GM19463 (cell line): ENCODE results near the gene CKS1B.

ENCODE experiments used
- ATAC-seq: cut with Tn5 transposase; IDR thresholded peaks from one replicate; pipeline ENCODE4 v1.9.1; 2021; ENCODE audit warnings: mild to moderate bottlenecking, moderate library complexity; ENCODE audit not compliant: unreplicated experiment

The CKS1B gene

GRCh38 chr1:154974102-154974807 is at the start of gene CKS1B:
CKS1B (plus strand) TSS chr1:154974681; CDS start chr1:154974746, 65 bp downstream.
- peak; percentile 67 for ATAC-seq

GRCh38 chr1:154925335-154926170 is 48.9 kb upstream of the CKS1B start:
- no peak for ATAC-seq

GRCh38 chr1:154926201-154926600 is 48.3 kb upstream of the CKS1B start:
- no peak for ATAC-seq

- no peak for ATAC-seq
Observed at GRCh38 chr1:154931940-154932487, 42.5 kb upstream of the CKS1B start.

GRCh38 chr1:154934358-154934948 is 40.0 kb upstream of the CKS1B start:
- no peak for ATAC-seq

- ATAC-seq = no peak
Observed at GRCh38 chr1:154935749-154936554, 38.5 kb upstream of the CKS1B start.

GRCh38 chr1:154936555-154937084 is 37.9 kb upstream of the CKS1B start, which contains the start of gene PMVK:
PMVK (minus strand) TSS chr1:154936719; CDS start chr1:154936685, 34 bp downstream.
- ATAC-seq = peak; percentile 56

- peak; percentile 47 for ATAC-seq
Observed at GRCh38 chr1:154937085-154937987, 37.1 kb upstream of the CKS1B start.

GRCh38 chr1:154937988-154938386 is 36.5 kb upstream of the CKS1B start:
- no peak for ATAC-seq

GRCh38 chr1:154938604-154939399 is 35.7 kb upstream of the CKS1B start:
- no peak for ATAC-seq

- ATAC-seq = no peak
Observed at GRCh38 chr1:154940213-154940560, 34.3 kb upstream of the CKS1B start.

GRCh38 chr1:154940651-154941194 is 33.8 kb upstream of the CKS1B start:
- ATAC-seq = no peak

GRCh38 chr1:154941333-154942013 is 33.0 kb upstream of the CKS1B start:
- ATAC-seq = no peak

GRCh38 chr1:154943649-154944400 is 30.7 kb upstream of the CKS1B start:
- ATAC-seq = no peak

GRCh38 chr1:154944401-154945159 is 29.9 kb upstream of the CKS1B start:
- no peak for ATAC-seq
